Left renal cortex interstitium (tissue), 4 donors: ENCODE measurements around the gene NDUFV1. TPM values are rescaled to one million over a fixed set of nuclear protein-coding genes. Genes with fewer than 3 reads are reported as not detected.
"Not testable (repeated sequence)": the region's sequence is repeated elsewhere in the genome, so short reads cannot be mapped to it uniquely, and the experiment has no call there.

ENCODE experiments used
- DNase-seq, 4 donors: peaks; one replicate each; pipeline ENCODE4 v3.0.0-alpha.2; 2013; ENCODE audit warnings: low read depth in 4 of 4, low spot score in 2 of 4, missing footprints in 1 of 4
- polyA plus RNA-seq, 4 donors: library from polyadenylated mRNA; unstranded; fragments of 120-200 nt; gene quantifications; one replicate each; pipeline ENCODE4 v1.2.1, GENCODE V29; 2013; ENCODE audit not compliant: insufficient read length in 4 of 4

NDUFV1 gene
- polyA plus RNA-seq, 4 donors = 154 to 243 (median 225) TPM

DNA sequence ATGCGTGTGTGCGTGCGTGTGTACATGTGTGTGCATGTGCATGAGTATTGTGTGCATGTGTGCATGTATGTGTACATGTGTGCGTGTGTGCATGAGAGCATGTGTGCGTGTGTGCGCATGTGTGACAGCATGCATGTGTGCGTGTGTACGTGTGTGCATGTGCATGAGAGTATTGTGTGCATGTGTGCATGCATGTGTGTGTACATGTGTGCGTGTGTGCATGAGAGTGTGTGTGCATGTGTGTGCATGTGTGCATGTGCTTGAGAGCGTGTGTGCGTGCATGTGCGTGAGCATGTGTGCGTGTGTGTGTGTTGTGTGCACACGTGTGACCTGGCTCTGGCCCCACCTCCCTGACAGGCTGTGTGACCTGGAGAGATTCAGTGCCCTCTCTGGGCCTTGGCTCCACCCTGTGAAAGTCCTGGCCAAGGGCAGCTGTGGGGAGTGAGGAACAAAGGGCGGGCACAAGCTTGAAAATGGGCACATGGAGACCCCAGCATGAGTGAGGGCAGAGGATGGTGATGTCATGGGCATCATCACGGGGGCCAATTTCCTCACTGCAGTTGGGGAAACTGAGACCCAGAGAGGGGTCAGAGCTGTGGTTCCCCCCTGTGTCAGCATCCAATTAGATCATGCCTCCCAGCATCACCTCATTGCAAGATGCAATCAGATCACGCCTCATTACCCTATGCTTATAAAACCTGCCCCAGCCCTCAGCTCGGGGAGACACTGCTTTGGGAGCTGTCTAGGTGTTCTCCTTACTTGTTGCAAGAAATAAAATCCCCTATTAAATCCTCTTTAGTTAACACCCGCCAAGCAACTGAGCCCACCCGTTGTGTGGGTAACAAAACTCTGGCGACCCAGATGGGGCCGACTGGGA lies 43.1 kb downstream of the NDUFV1 start:
- no peak for DNase-seq

GRCh38 chr11:67651976-67652781 lies 45.4 kb downstream of the NDUFV1 start:
- no peak for DNase-seq

DNA sequence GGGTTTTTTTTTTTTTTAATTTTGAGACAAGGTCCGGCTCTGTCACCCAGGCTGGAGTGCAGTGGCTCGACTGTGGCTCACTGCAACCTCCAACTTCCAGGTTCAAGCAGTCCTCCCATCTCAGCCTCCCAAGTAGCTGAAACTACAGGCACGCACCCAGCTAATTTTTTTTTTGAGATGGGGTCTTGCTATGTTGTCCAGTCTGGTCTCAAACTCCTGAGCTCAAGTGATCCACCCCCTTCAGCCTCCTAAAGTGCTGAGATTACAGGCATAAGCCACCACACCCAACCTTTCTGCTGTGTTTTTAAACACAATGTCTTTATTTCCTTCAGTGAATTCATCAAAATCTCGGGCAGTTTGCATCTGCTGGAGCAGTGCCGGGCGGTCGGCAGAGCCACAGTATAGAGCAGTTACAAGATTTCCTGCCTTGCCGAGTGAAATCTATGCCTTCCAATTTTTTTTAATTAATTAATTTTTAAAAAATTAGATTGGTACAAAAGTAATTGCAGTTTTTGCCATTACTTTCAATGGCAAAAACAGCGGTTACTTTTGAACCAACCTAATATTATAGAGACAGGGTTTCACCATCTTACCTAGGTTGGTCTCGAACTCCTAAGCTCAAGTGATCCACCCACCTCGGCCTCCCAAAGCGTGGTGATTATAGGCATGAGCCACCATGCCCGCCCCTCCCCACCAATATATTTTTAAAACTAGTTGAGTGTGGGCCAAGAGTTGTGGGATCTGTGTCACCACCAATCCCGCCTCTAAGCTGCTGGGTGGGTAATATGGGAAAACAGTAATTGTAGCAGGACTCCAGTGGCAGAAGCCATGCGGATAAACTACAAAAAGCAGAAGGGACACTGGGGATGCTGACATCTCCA lies 46.5 kb downstream of the NDUFV1 start:
- DNase-seq = no peak

DNA sequence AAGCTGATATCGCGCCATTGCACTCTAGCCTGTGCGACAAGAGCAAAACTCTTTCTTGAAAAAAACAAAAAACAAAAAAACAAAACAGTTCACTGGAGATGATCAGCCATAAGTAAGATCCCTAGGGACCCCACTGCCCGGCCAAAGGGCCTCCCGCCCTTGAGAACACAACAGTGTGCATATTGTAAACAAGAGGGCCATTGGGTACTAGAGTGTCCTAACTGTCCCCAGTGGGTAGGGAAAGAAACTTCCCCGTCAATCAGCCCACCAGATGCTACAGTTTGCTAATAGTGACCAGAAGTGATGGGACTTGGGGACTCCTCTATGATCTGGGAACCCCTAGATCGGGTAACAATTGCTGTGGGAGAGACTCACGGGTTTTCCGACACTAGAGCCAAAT lies 47.5 kb downstream of the NDUFV1 start:
- no peak for DNase-seq

DNA sequence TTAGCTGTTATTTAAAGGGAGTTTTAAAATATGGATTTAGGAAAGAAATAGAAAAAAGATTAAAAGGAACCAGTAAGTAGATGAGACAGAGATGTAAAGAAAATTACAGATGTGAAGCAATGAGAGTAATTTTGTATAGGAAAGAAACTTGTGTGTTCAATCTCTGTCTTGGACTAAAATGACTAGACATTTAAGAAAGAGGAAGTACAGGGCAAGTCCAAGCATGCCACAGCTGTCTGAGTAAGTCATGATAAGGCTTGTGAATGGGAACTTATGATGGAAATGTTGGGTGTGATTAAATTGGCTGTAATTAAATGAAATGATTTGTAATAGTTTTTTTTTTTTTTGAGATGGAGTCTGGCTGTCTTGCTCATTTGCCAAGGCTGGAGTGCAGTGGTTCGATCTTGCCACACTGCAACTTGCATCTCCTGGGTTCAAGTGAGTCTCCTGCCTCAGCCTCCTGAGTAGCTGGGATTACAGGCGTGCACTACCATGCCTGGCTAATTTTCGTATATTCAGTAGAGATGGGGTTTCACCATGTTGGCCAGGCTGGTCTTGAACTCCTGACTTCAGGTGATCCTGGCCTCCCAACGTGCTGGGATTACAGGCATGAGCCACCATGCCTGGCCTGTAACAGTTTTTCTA lies 49.7 kb downstream of the NDUFV1 start:
- DNase-seq = no peak

- DNase-seq = no peak
These were observed 50.6 kb downstream of the NDUFV1 start for GRCh38 chr11:67657300-67657699.

DNA sequence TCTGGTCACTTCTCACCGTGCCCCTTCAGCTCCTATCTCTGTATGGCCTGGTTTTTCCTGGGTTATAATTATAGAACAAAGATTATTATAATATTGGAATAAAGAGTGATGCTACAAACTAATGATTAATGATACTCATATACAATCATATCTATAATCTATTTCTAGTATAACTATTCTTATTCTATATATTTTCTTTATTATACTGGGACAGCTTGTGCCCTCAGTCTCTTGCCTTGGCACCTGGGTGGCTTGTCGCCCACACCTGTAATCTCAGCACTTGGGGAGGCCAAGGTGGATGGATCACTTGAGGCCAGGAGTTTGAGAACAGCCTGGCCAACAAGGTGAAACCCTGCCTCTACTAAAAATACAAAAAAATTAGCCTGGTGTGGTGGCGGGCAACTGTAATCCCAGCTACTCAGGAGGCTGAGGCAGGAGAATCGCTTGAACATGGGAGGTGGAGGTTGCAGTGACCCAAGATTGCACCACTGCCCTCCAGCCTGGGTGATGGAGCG lies 53.0 kb downstream of the NDUFV1 start:
- DNase-seq = not testable (repeated sequence)

- not testable (repeated sequence) for DNase-seq
These were observed 54.0 kb downstream of the NDUFV1 start for GRCh38 chr11:67660752-67661151.

Other genes with a start within 250 kb of the NDUFV1 start
- gene CLCF1, start 233.3 kb upstream of the NDUFV1 start, polyA plus RNA-seq = 1 to 10 TPM; 4.9 to 9.2 (median 5.8) TPM
- 10 to 100 TPM; 16.7 to 34.8 (median 28.9) TPM for gene RAD9A, start 214.9 kb upstream of the NDUFV1 start, polyA plus RNA-seq
- gene PPP1CA, start 205.1 kb upstream of the NDUFV1 start, polyA plus RNA-seq = 100 to 1,000 TPM; 150 to 187 (median 162) TPM
- 10 to 100 TPM in 2 of 4 donors, 1 to 10 TPM in 2; 3.0 to 11.7 (median 6.7) TPM for gene TBC1D10C, start 202.9 kb upstream of the NDUFV1 start, polyA plus RNA-seq
- gene CARNS1, start 191.3 kb upstream of the NDUFV1 start, polyA plus RNA-seq = 1 to 10 TPM; 1.3 to 5.0 (median 3.1) TPM
- gene RPS6KB2, start 178.4 kb upstream of the NDUFV1 start, polyA plus RNA-seq = 10 to 100 TPM; 40.5 to 48.6 (median 44.9) TPM
- gene PTPRCAP, start 169.3 kb upstream of the NDUFV1 start, polyA plus RNA-seq = 1 to 10 TPM; 1.3 to 2.5 (median 2.2) TPM
- gene CORO1B, start 163.5 kb upstream of the NDUFV1 start, polyA plus RNA-seq = 10 to 100 TPM; 57.9 to 94.3 (median 77.1) TPM
- under 1 TPM in 1 of 4 donors, not detected in 3; 0.09 TPM for gene GPR152, start 154.2 kb upstream of the NDUFV1 start, polyA plus RNA-seq
- gene CABP4, start 151.6 kb upstream of the NDUFV1 start, polyA plus RNA-seq = 1 to 10 TPM in 2 of 4 donors, under 1 TPM in 2; 0.35 to 1.9 (median 0.93) TPM
- 10 to 100 TPM; 41.7 to 80.2 (median 64.6) TPM for gene TMEM134, start 137.7 kb upstream of the NDUFV1 start, polyA plus RNA-seq
- 10 to 100 TPM; 58.4 to 79.5 (median 70.7) TPM for gene AIP, start 123.9 kb upstream of the NDUFV1 start, polyA plus RNA-seq
- gene PITPNM1, start 101.6 kb upstream of the NDUFV1 start, polyA plus RNA-seq = 10 to 100 TPM; 27.5 to 41.0 (median 37.8) TPM
- 10 to 100 TPM; 34.0 to 68.5 (median 55.9) TPM for gene CDK2AP2, start 98.8 kb upstream of the NDUFV1 start, polyA plus RNA-seq
- gene CABP2, start 83.5 kb upstream of the NDUFV1 start, polyA plus RNA-seq = under 1 TPM; 0.30 to 0.68 (median 0.33) TPM
- 100 to 1,000 TPM; 694 to 850 (median 763) TPM for gene GSTP1, start 23.1 kb upstream of the NDUFV1 start, polyA plus RNA-seq
- 1 to 10 TPM; 3.7 to 7.7 (median 6.6) TPM for gene NUDT8, start 23.0 kb downstream of the NDUFV1 start, polyA plus RNA-seq
- gene TBX10, start 32.8 kb downstream of the NDUFV1 start, polyA plus RNA-seq = under 1 TPM in 2 of 4 donors, not detected in 2; 0.22 TPM
- 10 to 100 TPM; 21.9 to 32.3 (median 27.4) TPM for gene ACY3, start 43.8 kb downstream of the NDUFV1 start, polyA plus RNA-seq
- gene ALDH3B2, start 67.7 kb downstream of the NDUFV1 start, polyA plus RNA-seq = 1 to 10 TPM; 1.9 to 5.4 (median 2.3) TPM